Retinal pigment epithelial cell (primary cell): ENCODE data around the gene GRAMD1B.

Experiments used
- DNase-seq: peaks from one replicate; pipeline ENCODE4 v3.0.0-alpha.2; 2010; ENCODE audit warnings: low read depth
- H3K4me3 ChIP-seq: 2 replicates; pipeline ENCODE4 v1.5.1; 2011; ENCODE audit warnings: mild to moderate bottlenecking, low read length, control low read depth, moderate library complexity
- CTCF ChIP-seq: conservative IDR thresholded peaks from 2 replicates; pipeline ENCODE4 v1.5.1; 2011; ENCODE audit warnings: low read depth, low read length, control low read depth, inconsistent platforms

GRAMD1B gene

GRCh38 chr11:123470842-123471241, 40.8 kb downstream of the GRAMD1B start:
- no peak overlapping the region for H3K4me3 ChIP-seq
- no peak for DNase-seq
- no peak for TF ChIP-seq CTCF

GRCh38 chr11:123472236-123472935, 42.3 kb downstream of the GRAMD1B start:
- no peak for TF ChIP-seq CTCF
- H3K4me3 ChIP-seq, result no peak overlapping the region
- DNase-seq, result no peak

- peak; percentile 96 for DNase-seq
- no peak for TF ChIP-seq CTCF
Observed at GRCh38 chr11:123473941-123474677, 44.0 kb downstream of the GRAMD1B start.

GRCh38 chr11:123474994-123475393, 44.9 kb downstream of the GRAMD1B start:
- peak; percentile 85 for DNase-seq
- no peak for TF ChIP-seq CTCF

More at GRCh38 chr11:123473941-123474677, 44.0 kb downstream of the GRAMD1B start:
- H3K4me3 ChIP-seq, result no peak overlapping the region

GRCh38 chr11:123475469-123475868, 45.4 kb downstream of the GRAMD1B start:
- peak; percentile 46 for TF ChIP-seq CTCF
- DNase-seq, result peak; percentile 43
- H3K4me3 ChIP-seq, result no peak overlapping the region

More at GRCh38 chr11:123474994-123475393, 44.9 kb downstream of the GRAMD1B start:
- no peak overlapping the region for H3K4me3 ChIP-seq

GRCh38 chr11:123477205-123477907, 47.3 kb downstream of the GRAMD1B start:
- TF ChIP-seq CTCF, result no peak
- DNase-seq, result no peak
- no peak overlapping the region for H3K4me3 ChIP-seq
